SU-DHL-6 (cell line): ENCODE data around the gene SNX11.
A peak's percentile ranks its signal among the peaks of the same experiment; 100 is the strongest.

Experiments used
- H2AFZ ChIP-seq: fragments of 200-600 bp; sonication (generic); 2 replicates; pipeline ENCODE4 v1.6.1; 2014; ENCODE audit warnings: low read depth, mild to moderate bottlenecking, moderate library complexity, mixed read lengths, antibody characterized with exemption, low read length; ENCODE audit not compliant: severe bottlenecking
- H3F3A ChIP-seq: fragments of 200-600 bp; shearing (Covaris generic); 2 replicates; pipeline ENCODE4 v1.6.0; 2016; ENCODE audit warnings: antibody characterized with exemption, mild to moderate bottlenecking; ENCODE audit not compliant: insufficient read depth
- H3K27ac ChIP-seq: fragments of 200-600 bp; sonication (generic); 2 replicates; pipeline ENCODE4 v1.5.1; 2016; ENCODE audit warnings: low read depth, mild to moderate bottlenecking, low read length, moderate library complexity, mixed read lengths
- H3K27me3 ChIP-seq: fragments of 200-600 bp; sonication (generic), shearing (Covaris generic); 2 replicates; pipeline ENCODE4 v1.6.0; 2014; ENCODE audit warnings: mild to moderate bottlenecking, low read length
- H3K36me3 ChIP-seq: fragments of 200-600 bp; sonication (generic); 2 replicates; pipeline ENCODE4 v1.6.1; 2014; ENCODE audit warnings: mild to moderate bottlenecking, low read length, mixed read lengths
- H3K4me2 ChIP-seq: fragments of 300-600, 200-600 bp; shearing (Covaris generic), sonication (generic); 2 replicates; pipeline ENCODE4 v1.6.0; 2014; ENCODE audit warnings: low read length, low read depth, mild to moderate bottlenecking; ENCODE audit not compliant: poor library complexity, severe bottlenecking
- H3K4me3 ChIP-seq: fragments of 200-600 bp; sonication (generic); 2 replicates; pipeline ENCODE4 v1.5.1; 2014; ENCODE audit warnings: antibody characterized with exemption, low read length, mild to moderate bottlenecking, mixed read lengths; ENCODE audit not compliant: insufficient read depth, poor library complexity, severe bottlenecking
- H3K79me2 ChIP-seq: fragments of 200-600 bp; sonication (generic); 2 replicates; pipeline ENCODE4 v1.6.1; 2014; ENCODE audit warnings: mild to moderate bottlenecking, low read length, moderate library complexity; ENCODE audit not compliant: insufficient read depth
- H3K9ac ChIP-seq: fragments of 200-600 bp; sonication (generic); 2 replicates; pipeline ENCODE4 v1.7.0; 2014; ENCODE audit warnings: mild to moderate bottlenecking, low read length
- H3K9me2 ChIP-seq: fragments of 200-600 bp; sonication (generic); replicated peaks from 2 replicates; pipeline ENCODE4 v1.6.1; 2014; ENCODE audit warnings: low read length; ENCODE audit not compliant: insufficient read depth
- H3K9me3 ChIP-seq: fragments of 200-600 bp; sonication (generic); 2 replicates; pipeline ENCODE4 v1.6.1; 2014; ENCODE audit warnings: low read length, mixed read lengths; ENCODE audit not compliant: insufficient read depth
- H4K20me1 ChIP-seq: fragments of 200-600 bp; sonication (generic); 2 replicates; pipeline ENCODE4 v1.6.1; 2014; ENCODE audit warnings: low read depth, mild to moderate bottlenecking, antibody characterized with exemption, low read length, moderate library complexity, mixed read lengths
- EZH2phosphoT487 ChIP-seq: fragments of 200-600 bp; sonication (generic), shearing (Covaris generic); conservative IDR thresholded peaks from 2 replicates; pipeline ENCODE4 v1.6.1; 2018; ENCODE audit warnings: mild to moderate bottlenecking, antibody characterized with exemption, low read length, moderate library complexity, mixed read lengths
- TF ChIP-seq, protein P1 (sequence below): fragments of 200-600 bp; sonication (generic); IDR thresholded peaks from one replicate; pipeline ENCODE4 v1.5.1; 2017; ENCODE audit warnings: antibody characterized with exemption, mild to moderate bottlenecking, low read length, moderate library complexity; ENCODE audit not compliant: insufficient read depth, poor library complexity, severe bottlenecking

SNX11 gene

DNA sequence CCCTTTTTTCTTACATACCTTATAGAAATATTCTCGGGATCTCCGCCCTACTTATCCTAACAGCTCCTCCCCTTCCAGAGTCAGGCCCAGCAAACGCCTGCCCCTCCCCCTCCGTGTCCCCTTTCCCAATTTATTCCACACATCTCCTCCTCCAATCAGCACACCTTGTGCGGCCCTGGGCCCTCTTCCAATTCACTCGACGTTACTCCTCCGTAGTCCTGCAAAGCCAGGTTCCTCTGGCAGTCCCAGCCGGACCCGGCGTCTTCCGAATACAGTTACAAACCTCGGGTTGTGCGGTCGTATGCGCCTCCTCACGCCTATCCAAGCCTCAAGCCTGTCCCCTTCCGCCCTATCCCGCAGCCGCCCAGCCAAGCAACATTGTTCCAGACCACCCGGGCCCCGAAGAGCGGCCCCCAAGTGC is 7.0 kb upstream of the SNX11 start:
- H4K20me1 ChIP-seq: peaks cover 5% of the 10 kb centered on the region; the same call in 1 of the 2 replicates
- TF ChIP-seq, protein P1, sequence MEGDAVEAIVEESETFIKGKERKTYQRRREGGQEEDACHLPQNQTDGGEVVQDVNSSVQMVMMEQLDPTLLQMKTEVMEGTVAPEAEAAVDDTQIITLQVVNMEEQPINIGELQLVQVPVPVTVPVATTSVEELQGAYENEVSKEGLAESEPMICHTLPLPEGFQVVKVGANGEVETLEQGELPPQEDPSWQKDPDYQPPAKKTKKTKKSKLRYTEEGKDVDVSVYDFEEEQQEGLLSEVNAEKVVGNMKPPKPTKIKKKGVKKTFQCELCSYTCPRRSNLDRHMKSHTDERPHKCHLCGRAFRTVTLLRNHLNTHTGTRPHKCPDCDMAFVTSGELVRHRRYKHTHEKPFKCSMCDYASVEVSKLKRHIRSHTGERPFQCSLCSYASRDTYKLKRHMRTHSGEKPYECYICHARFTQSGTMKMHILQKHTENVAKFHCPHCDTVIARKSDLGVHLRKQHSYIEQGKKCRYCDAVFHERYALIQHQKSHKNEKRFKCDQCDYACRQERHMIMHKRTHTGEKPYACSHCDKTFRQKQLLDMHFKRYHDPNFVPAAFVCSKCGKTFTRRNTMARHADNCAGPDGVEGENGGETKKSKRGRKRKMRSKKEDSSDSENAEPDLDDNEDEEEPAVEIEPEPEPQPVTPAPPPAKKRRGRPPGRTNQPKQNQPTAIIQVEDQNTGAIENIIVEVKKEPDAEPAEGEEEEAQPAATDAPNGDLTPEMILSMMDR: no peak
- no peak for TF ChIP-seq EZH2phosphoT487
- H3K79me2 ChIP-seq: peaks cover 55% of the 10 kb centered on the region

GRCh38 chr17:48101012-48101720 is 6.4 kb upstream of the SNX11 start, which contains the start of gene CBX1:
Gene CBX1 (minus strand): TSS chr17:48101478. CDS start chr17:48077004, 24,474 bp downstream.
- H3K79me2 ChIP-seq: peaks cover 49% of the 10 kb centered on the region

More for the DNA sequence above, 7.0 kb upstream of the SNX11 start:
- Histone ChIP-seq H3K4me3 (peak overlapping the region; percentile 78), H3K27me3 (no peaks in the 10 kb centered on the region), H3K9ac (peak overlapping the region; percentile 83), H3F3A (peaks cover 19% of the 10 kb centered on the region), H3K36me3 (no peaks in the 10 kb centered on the region), H3K9me3 (peaks cover 8% of the 10 kb centered on the region; the same call in 1 of the 2 replicates), H3K27ac (peak overlapping the region; percentile 65), H2AFZ (peak overlapping the region; percentile 36), H3K4me2 (peak overlapping the region; percentile 96), H3K9me2 (no peaks in the 10 kb centered on the region)

DNA sequence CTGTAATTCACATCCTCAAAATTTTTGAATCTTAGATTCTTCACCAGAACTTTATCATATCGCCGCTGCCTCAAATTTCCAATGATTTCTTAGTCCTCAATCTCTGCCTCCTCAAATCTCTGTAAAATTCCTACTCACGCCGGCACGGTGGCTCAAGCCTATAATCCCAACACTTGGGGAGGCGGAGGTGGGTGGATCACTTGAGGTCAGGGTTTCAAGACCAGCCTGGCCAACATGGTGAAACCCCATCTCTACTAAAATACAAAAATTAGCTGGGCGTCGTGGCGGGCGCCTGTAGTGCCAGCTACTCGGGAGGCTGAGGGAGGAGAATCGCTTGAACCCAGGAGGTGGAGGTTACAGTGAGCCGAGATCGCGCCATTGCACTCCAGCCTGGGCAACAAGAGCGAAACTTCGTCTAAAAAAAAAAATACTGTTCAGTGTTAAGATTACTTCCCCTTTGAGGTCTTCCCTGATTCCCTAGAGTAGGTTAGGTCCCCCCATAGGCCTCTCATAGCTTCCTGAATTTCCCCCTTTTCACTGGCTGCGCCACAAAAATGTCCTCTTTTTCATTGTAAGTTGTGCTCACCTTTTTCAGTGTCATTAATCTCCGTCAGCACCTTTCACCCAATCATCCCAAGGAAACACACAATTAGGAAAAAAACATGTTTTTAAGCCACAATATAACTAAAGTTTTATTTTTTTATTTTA is 5.4 kb upstream of the SNX11 start:
- H2AFZ ChIP-seq: peak overlapping the region; percentile 35
- peaks cover 8% of the 10 kb centered on the region; the same call in 1 of the 2 replicates for H3K9me3 ChIP-seq
- peaks cover 5% of the 10 kb centered on the region; the same call in 1 of the 2 replicates for H4K20me1 ChIP-seq
- peaks cover 39% of the 10 kb centered on the region for H3K79me2 ChIP-seq
- H3K27ac ChIP-seq: peak overlapping the region; percentile 65; the same call in 1 of the 2 replicates
- no peaks in the 10 kb centered on the region for H3K36me3 ChIP-seq
- H3K4me2 ChIP-seq: peak overlapping the region; percentile 96
- TF ChIP-seq, protein P1: no peak
- no peak for TF ChIP-seq EZH2phosphoT487
- peaks cover 19% of the 10 kb centered on the region for H3F3A ChIP-seq
- H3K9me2 ChIP-seq: no peaks in the 10 kb centered on the region
- no peaks in the 10 kb centered on the region for H3K27me3 ChIP-seq
- no peak overlapping the region for H3K9ac ChIP-seq
- H3K4me3 ChIP-seq: peak overlapping the region; percentile 27

More at GRCh38 chr17:48101012-48101720, 6.4 kb upstream of the SNX11 start, which contains the start of gene CBX1:
- H3K36me3 ChIP-seq: no peaks in the 10 kb centered on the region
- H3K9ac ChIP-seq: peak within 1 kb of the TSS; percentile 83
- H3K9me3 ChIP-seq: peaks cover 8% of the 10 kb centered on the region; the same call in 1 of the 2 replicates
- H3K4me2 ChIP-seq: peak within 1 kb of the TSS; percentile 96
- H3K27me3 ChIP-seq: no peaks in the 10 kb centered on the region
- H3F3A ChIP-seq: peaks cover 19% of the 10 kb centered on the region
- H2AFZ ChIP-seq: peak within 1 kb of the TSS; percentile 78
- H3K9me2 ChIP-seq: no peaks in the 10 kb centered on the region
- peaks cover 5% of the 10 kb centered on the region; the same call in 1 of the 2 replicates for H4K20me1 ChIP-seq
- TF ChIP-seq, protein P1: no peak
- peak within 1 kb of the TSS; percentile 78 for H3K4me3 ChIP-seq
- H3K27ac ChIP-seq: peak within 1 kb of the TSS; percentile 65
